HEK293 (cell line): ENCODE measurements around the gene YWHAQ.

Source experiments
- CTCF ChIP-seq: fragments of 450-650 bp; formaldehyde crosslinking; IDR thresholded peaks from 2 replicates; pipeline ENCODE4 v1.5.1; 2016; ENCODE audit warnings: missing biosample characterization, missing genetic modification characterization
- ZNF174 ChIP-seq: fragments of 450-650 bp; formaldehyde crosslinking; IDR thresholded peaks from 2 replicates; pipeline ENCODE4 v1.5.0; 2017; ENCODE audit warnings: missing biosample characterization, mild to moderate bottlenecking, missing genetic modification characterization
- TF ChIP-seq, protein P1 (sequence below): fragments of 450-650 bp; formaldehyde crosslinking; IDR thresholded peaks from 2 replicates; pipeline ENCODE4 v1.5.1; 2016; ENCODE audit warnings: missing biosample characterization, missing genetic modification characterization

DNA sequence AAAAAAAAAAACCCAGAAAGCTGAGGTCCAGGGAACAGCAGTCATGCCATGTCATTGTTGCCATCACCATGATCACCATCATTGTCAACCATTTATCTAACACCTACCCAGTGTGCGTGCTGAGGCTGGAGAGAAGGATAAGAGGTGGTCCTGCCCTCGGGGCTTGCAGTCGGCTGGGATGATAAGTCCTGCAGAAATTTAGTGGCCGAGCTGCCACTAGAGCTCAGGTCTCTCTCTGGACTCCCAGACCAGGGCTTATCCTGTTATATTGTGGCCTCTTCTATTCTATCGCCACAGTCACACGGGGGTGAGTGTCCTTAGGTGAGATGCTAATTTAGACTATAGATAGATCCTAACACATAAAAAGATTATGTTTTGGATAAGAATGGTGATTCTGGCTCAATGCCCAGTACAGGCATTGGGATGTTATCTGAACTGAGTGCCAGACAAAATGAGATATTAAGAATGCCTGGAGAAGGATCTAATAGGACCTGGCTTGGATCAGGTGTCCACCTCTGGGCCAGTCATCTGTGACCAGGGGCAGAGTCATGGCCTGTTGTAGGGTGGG is 43.2 kb upstream of the YWHAQ start:
- TF ChIP-seq CTCF: no peak
- no peak for TF ChIP-seq ZNF174 (tag by site-specific recombination)
- TF ChIP-seq, protein P1, sequence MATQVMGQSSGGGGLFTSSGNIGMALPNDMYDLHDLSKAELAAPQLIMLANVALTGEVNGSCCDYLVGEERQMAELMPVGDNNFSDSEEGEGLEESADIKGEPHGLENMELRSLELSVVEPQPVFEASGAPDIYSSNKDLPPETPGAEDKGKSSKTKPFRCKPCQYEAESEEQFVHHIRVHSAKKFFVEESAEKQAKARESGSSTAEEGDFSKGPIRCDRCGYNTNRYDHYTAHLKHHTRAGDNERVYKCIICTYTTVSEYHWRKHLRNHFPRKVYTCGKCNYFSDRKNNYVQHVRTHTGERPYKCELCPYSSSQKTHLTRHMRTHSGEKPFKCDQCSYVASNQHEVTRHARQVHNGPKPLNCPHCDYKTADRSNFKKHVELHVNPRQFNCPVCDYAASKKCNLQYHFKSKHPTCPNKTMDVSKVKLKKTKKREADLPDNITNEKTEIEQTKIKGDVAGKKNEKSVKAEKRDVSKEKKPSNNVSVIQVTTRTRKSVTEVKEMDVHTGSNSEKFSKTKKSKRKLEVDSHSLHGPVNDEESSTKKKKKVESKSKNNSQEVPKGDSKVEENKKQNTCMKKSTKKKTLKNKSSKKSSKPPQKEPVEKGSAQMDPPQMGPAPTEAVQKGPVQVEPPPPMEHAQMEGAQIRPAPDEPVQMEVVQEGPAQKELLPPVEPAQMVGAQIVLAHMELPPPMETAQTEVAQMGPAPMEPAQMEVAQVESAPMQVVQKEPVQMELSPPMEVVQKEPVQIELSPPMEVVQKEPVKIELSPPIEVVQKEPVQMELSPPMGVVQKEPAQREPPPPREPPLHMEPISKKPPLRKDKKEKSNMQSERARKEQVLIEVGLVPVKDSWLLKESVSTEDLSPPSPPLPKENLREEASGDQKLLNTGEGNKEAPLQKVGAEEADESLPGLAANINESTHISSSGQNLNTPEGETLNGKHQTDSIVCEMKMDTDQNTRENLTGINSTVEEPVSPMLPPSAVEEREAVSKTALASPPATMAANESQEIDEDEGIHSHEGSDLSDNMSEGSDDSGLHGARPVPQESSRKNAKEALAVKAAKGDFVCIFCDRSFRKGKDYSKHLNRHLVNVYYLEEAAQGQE (tag by site-specific recombination): no peak
